GM18507 (cell line): ENCODE measurements around the gene TNNI2.

Experiments used
- DNase-seq: peaks from one replicate; pipeline ENCODE4 v3.0.0; 2011; ENCODE audit warnings: low read depth; ENCODE audit not compliant: insufficient read length; ENCODE audit errors: extremely low spot score
- FAIRE-seq: peaks from 2 replicates; lab custom pipeline; 2011; peaks lifted over from hg19 to GRCh38; lab: Jason Lieb, UNC

Gene TNNI2

DNA sequence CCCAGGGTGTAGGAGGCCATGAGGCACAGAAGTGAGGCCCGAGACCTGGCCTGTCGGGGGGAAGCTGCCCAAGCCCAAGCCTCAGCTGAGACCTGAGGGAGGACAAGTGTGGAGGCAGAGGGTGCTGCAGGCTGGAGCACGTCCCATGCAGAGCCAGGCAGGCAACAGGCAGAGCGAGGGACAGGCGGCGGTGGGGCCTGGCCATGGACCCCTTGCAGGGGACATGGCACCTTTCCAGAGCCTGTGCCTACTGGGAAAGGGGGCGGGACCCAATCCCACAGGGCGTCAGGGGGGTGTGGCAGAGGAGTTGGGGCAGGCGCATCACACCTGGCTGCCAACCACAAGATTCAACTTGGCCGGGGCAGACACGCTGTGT is 4.3 kb downstream of the TNNI2 start:
- no peak for DNase-seq
- no peak for FAIRE-seq

GRCh38 chr11:1843796-1844195 is 5.0 kb downstream of the TNNI2 start:
- FAIRE-seq = no peak
- no peak for DNase-seq

DNA sequence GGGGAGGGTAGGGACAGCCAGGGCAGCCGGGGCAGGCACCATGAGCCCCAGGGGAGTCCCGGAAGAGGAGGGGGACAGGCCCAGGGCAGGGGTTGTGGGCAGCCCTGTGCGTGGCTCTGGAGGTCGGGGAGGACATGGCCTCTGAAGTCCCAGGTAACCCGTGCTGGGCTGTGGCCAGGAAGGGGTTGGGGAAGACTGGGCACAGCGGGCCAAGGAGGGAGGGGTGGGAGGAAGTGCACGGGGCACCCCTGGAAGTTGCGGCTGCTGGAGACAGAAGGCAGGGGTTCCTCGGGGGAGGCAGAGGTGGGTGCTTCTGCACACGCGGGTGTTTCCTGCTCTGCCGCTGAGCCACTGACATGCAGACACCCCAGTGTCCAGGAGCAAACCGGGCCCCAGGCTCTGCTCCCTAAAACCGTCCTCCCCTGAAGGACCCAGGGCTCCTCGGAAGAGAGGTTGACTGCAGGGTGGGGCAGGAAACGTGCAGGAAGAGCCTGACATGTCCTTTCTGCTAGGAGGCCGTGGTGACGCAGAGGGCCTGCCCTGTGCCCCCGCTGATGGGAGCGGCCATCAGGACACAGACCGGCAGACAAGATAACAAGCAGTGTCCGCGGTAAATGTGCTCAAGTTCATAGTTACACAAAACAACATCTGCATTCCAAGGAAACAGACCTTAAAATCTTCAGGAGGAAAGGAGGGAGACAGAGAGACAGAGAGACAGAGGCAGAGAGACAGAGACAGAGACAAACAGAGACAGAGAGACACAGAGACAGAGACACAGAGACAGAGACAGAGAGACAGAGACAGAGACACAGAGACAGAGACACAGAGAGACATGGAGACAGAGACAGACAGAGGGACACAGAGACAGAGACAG is 5.7 kb downstream of the TNNI2 start:
- no peak for DNase-seq
- FAIRE-seq = peak; percentile 64

DNA sequence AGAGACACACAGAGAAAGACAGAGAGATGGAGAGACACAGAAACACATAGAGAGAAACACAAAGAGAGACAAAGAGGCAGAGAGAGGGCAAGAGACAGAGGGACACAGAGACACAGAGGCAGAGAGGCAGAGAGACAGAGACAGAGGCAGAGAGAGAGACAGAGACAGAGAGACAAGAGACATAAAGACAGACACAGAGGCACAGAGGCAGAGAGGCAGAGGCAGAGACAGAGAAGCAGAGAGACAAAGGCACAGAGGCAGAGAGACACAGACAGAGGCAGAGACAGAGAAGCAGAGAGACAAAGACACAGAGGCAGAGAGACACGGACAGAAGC is 6.3 kb downstream of the TNNI2 start:
- no peak for FAIRE-seq
- no peak for DNase-seq

- no peak for FAIRE-seq
Observed at GRCh38 chr11:1845561-1846452, 7.0 kb downstream of the TNNI2 start.

GRCh38 chr11:1846453-1846932 is 7.7 kb downstream of the TNNI2 start:
- DNase-seq (no peak), FAIRE-seq (no peak)

More at GRCh38 chr11:1845561-1846452, 7.0 kb downstream of the TNNI2 start:
- DNase-seq = no peak

- no peak for DNase-seq
- FAIRE-seq = no peak
Observed at GRCh38 chr11:1847006-1847735, 8.4 kb downstream of the TNNI2 start.

DNA sequence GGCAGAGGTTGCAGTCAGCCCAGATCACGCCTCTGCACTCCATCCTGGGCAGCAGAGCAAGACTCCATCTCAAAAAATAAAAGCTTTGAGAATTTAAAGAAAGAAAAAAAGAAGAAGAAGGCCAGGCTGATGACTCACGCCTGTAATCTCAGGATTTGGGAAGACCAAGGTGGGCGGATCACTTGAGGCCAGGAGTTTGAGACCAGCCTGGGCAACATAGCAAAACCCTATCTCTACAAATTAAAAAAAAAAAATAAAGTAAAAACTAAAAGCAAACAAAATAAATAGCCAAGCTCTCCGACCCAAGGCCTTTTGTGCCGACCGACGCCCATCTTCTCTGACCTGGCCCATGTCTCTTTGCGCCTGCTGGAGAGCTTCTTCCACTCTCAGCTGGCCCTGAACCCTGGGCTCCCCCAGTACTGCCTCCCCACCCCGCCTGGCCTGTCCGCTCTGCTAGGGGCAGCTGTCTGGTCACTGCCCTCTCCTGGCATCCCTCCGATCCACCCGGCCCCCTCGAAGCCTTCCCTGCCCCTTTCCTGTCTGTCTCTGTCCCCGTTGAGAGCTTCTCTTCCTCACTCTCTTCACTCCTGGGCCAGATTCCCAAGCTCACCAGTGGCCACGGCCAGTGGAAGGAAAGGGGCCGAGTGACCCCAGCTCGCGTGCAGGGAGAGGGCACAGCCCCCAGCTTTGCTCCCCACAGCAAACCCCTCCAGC is 9.3 kb downstream of the TNNI2 start:
- DNase-seq (no peak), FAIRE-seq (no peak)

GRCh38 chr11:1848640-1849430 is 10.1 kb downstream of the TNNI2 start:
- FAIRE-seq (no peak), DNase-seq (no peak)

DNA sequence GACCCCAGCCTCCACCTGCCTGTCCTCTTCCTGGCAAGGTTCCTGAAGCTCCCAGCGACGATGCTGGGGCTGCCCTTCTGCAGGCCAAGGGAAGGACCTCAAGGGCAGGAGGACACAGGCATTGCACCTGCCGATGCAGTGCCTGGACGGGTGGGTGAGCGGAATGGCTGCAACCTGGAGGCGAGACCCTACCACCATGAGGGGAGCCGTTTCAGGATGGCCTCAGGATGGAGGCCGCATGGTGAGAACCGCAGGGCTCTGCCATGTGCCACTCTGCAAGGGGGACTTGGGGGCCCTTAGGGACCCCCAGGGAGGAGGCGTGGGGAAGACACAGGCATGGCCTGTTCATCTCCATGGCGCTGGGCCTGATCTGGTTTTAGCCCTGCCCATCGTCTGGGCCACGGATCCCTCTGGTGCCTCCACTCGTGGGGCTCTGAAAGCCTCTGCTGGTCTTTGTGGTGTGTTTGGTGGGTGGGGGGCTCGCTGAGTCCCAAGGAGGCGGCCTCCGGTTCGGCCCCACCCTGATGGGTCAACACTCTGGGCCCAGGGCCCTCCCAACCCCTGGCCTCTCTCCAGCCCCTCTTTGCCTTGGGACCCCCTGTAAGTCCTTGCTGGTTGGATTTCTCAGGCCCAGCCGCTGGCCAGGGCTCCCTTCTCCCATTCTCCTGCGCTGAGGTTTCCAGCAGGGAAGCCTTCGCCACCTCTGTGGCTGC is 12.8 kb downstream of the TNNI2 start:
- DNase-seq (no peak), FAIRE-seq (no peak)

- no peak for FAIRE-seq
- no peak for DNase-seq
Observed at GRCh38 chr11:1852271-1852876, 13.6 kb downstream of the TNNI2 start.

DNA sequence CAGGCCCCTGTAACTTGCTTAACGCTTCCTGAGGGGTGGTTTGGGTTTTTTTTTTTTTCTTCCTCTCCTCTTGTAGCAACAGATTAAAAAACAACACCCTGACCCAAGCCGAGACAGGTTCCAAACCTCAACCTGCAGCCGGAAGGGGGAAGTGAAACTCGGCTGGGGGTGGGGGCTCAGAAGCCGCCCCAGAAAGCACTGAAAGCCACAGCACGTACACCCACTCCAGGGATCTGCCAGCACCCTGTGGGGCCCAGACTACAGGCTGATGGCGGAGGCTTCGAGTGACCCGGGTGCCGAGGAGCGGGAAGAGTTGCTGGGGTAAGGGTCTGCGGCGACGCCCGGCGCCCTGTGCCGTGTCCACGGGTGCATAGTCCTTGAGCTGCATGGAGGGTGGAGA is 14.1 kb downstream of the TNNI2 start, which contains the start of gene LSP1:
TSS of gene LSP1 (plus strand) at position 208 of the 400 bp plus-strand sequence. CDS start at position 269, 61 bp downstream.
- DNase-seq (peak; percentile 82), FAIRE-seq (peak; percentile 99)

DNA sequence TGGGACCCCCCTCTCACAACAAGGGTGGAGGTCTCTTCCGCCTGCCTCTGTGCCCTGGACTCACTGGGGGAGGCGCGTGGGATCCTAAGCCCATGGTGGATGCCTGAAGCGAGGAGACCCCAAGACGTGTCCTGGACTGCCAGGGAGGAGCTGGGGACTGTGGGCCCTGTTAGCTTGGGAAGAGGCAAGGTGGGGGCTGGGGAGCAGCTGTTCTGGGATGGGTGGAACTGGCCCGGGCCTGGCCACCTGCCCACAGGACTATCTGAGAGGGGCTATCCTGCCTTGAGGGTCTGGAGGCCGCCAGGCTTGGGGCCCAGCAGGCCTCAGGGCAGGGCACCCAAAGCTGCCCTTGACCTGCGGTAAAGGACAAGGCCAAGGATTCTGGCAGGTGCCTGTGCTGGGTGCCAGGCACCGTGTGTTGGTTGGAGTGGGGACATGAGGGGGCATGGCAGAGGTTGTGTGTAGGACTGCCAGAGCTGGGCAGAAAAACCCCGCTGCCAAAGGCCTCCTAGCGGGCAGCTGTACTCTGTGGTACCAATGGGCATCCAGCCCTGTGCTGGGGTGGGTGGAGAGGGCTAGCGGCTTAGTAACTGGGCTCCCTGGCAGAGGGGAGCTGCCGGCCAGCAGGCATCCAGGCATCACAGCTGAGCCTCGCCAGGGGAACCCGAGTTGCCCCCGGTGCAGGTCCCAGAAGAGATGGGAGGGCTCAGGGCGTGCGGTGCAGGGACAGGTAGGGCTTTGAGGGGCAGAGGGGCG is 14.8 kb downstream of the TNNI2 start:
- DNase-seq = no peak

GRCh38 chr11:1854132-1854948 is 15.6 kb downstream of the TNNI2 start:
- DNase-seq = peak; percentile 64
- no peak for FAIRE-seq

More for the DNA sequence above, 14.8 kb downstream of the TNNI2 start:
- no peak for FAIRE-seq

DNA sequence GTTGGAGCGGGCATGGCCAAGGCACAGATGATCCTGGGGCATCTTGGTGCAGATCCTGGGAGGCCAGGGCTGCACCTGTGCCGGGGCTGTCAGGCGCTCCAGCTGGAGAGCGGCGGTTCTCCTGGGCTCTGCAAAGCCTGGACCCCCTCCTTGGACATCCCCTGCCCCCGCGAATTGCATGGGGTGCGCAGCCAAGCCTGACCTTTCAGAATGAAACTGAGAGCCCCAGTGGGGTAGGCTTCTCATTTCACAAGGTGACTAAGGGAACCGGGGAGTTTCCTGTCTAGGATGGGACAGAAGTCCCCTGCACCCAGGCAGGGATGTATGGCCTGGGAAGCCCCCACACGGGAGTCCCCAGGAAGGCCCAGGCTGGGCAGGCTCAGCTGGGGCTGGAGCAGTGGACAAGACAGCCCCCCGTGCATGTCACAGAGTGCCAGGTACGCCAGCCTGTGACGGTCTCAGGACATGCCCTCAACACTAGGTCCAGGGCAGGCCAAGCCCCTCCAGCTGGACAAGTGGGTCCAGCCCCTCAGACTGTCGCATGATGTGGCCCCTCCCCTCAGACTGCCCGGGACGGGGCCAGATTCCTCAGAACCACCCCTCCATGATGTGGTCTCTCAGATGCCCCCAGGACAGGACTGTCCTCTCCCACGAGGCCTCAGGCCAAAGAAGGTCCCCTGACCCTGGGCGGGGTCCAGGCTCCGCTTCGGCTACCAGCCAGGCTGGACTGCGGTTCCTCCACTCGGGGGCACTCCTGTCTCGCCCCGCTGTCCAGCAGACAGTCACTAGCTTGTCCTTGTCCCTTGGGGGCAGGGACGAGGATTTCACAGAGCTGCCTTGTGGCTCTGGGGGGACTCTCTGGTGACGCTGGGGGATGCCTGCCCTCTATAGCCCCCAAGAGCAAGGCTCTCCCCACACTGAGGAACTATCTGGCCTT is 16.4 kb downstream of the TNNI2 start:
- DNase-seq = peak; percentile 63
- FAIRE-seq = peak; percentile 99
